UCSD-AML1 (cell line): ENCODE results near the gene DGCR8.

Experiments
- DNase-seq: peaks from one replicate; lab custom pipeline; 2025; ENCODE audit not compliant: unreplicated experiment; lab: John Stamatoyannopoulos, UW

Gene DGCR8

DNA sequence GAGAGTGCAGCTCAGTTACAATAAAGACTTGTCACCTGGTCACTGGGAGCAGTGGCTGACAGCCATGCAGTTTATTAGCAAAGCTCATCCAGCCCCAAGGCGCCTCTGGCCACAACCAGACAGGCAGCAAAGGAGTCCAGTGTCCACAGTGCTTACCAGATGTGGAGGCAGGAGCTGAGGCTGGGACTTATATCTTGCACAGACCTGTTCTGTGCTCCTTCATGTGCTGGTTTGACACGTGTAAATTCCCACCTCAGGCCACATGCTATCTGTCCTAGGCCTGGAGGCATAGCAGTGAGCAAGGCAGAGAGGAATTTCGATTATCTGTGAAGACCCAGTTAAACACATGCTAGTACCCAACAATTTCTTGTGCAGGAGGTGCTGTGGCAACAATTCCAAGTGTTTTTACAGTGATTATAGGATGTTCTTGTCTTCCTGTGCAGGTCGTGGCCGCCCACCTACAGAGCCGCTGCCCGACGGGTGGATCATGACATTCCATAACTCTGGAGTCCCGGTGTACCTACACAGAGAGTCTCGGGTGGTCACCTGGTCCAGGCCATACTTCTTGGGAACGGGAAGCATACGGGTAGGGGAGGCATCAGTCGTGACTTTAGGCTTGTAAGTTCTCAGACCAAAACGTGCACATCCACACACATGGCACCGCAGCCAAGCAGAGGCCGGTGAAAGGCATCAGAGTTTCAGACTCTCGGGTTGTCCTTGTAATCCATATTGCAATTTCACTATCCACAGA lies 9.4 kb downstream of the DGCR8 start:
- DNase-seq = no peak

DNA sequence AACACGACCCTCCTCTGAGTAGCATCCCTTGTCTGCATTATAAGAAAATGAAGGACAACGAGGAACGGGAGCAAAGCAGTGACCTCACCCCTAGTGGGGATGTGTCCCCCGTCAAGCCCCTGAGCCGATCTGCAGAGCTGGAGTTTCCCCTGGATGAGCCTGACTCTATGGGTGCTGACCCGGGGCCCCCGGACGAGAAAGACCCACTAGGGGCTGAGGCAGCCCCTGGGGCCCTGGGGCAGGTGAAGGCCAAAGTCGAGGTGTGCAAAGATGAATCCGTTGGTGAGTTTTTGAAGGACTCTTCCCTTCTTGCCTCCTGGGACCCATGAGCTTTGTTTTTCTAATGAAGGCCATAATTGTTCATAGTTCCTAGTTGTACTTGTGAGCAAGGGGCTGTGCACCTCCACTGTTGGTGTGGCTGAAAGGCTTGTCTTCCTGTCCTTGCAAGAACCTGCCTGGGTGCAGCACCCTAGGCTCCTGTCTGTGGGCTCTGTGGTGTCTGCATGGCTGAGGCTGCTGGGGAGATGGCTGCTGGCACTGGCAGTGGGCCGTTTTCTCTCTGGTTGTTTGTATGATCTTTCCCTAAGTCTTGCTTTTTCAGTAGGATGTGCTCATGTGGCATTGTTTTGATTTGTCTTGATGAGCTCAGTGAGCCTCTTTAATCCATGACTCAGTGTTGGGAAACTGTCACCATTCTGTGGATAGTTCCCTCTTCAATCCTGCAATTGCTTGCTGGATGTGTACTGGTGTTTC lies 10.1 kb downstream of the DGCR8 start:
- no peak for DNase-seq

DNA sequence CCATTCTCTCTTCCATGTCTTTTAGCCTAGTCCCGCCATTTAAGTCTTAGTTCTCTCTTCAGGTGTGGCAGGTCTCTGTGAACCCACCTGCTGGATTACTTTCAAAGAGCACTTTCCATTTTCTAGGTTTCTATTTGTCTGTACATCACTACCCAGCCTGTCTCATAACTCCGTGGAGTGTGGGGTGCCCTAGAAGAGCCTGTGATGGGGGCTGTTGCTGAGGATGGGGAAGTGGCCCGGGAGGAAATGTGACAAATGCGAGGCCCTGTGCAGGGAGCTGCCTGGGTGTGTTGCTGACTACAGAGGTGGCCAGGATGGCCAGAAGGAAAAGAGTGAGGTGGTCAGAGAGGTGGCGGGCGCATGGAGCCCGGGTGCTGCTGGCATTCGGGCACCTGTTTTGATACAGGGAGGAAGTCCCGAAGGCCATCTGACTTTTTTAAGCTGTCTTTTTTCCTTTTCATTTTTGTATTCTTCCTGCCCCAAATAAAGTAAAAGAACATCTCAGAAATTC lies 10.7 kb downstream of the DGCR8 start:
- no peak for DNase-seq

DNA sequence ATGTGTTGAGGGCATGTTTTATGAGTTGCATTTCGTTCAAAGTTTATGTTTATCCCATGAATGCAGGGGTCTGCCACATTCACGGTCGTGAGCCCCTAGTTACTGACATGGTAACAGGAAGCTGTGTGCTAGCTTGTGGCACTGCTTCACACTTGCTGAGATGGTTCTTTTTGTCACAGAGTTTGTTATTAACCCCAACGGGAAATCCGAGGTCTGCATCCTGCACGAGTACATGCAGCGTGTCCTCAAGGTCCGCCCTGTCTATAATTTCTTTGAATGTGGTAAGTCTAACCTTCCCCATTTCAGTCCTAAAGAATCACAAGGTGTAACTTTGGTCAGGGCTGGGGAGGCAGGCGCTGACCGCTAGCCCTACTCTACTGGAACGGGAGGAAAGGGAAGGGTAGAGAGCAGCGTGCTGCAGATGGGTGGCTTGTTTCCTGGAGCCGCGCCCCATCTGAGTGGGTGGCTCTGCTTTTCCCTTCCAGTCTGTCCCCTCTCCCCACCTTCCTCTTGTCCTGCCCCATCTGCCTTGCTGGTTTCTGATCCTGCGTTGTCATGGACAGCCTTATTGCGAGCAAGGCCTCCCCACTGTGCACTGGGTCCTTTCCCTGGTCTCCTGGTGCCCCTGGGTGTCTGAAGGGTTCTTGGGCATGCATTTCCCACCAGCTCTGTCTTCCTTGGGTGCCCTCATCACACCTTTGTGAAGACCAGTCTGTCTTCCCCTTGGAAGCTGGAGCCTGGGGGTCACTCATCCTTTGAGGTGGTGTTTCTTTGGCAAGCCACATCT lies 11.8 kb downstream of the DGCR8 start:
- no peak for DNase-seq

DNA sequence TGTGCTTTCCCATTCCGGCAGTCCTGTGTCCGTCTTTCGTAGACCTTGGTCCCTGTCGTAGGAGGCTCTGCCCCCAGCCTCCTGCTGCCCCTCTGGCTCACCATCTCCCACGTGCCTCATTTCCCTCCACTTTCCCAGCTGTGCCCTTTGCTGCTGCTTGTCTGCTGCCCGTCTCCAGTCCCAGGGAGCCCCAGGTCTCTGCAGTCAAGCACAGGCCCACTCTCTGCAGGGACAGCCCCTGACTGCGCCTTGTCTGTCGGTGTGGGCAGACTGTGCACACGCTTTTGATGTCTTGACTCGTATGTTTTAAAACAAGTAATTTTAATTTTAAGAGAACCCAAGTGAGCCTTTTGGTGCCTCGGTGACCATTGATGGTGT lies 12.4 kb downstream of the DGCR8 start:
- no peak for DNase-seq

DNA sequence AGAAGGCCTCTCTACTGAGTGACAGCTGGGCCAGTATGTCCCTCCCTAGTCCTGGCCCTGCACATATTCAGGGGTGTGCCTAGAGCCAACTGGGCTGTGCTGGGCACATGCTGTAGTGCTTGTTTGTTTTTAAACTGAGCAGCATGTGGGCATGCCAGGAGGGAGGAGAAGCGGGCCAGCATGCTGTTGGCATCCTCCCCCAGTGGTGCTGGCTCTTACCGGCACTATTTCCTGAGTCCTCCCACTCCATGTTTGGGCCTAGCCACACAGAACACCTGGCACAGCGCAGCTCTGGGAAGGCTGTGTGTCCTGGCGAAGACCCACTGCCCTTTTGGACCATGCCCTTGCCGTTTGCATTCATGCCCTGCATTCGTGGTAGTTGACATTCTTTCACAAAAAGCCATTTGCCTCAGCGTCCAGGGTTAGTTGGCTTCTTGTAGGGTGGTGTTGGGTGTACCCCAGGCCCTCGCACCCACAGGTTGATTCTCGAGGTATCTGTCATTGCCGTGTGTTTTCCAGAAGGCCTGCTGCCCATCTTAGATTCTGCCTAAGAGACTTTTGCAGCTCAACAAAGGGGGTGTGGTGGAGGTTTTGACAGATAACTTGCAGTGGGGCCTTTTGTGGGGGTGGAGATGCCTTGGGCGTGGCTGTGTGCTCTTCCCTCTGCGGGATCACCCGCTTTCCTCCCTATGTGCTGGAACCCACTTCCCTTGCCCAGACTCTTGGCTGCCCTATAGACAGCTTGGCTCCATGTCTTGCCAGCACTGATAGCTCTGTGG lies 13.6 kb downstream of the DGCR8 start:
- no peak for DNase-seq

DNA sequence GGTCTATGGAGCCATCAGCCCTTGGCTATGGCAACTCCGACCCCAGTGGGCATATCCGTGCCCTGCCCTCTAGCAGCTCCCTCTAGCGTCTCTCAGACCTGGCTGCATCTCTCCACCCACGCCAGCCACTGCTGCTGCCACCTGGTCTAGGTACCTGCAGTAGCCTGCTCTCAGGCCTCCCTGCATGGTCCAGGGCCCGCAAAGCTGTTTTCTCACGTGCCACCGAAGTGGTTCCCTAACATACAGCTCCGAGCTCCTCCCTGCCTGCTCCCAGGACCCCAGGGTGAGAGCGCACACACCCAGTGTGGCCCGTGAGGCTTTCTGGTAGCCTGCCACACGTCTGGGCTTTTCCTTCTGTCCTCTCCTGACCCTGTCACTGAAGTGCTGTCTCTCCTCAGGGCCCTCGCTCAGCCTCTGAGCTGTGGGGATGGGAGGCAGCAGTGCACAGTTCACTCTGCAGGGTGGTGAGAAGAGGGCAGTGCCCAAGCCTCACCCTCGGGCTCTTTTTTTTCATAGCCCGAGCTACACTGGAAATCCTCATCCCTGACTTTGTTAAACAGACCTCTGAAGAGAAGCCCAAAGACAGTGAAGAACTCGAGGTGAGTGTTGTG lies 14.3 kb downstream of the DGCR8 start:
- DNase-seq = no peak

DNA sequence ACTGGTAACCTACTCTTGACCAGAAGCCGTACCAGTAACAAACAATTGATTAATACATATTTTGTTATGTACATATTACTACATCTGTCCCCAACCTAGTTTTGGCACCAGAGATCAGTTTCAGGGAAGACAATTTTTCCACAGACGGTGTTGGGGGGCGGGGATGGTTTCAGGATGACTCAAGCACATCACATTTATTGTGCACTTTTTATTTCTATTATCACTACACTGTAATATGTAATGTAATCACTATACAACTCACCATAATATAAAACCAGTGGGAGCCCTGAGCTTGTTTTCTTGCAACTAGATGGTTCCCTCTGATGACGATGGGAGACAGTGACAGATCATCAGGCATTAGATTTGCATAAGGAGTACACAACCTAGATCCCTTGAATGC lies 15.5 kb downstream of the DGCR8 start:
- DNase-seq = no peak

DNA sequence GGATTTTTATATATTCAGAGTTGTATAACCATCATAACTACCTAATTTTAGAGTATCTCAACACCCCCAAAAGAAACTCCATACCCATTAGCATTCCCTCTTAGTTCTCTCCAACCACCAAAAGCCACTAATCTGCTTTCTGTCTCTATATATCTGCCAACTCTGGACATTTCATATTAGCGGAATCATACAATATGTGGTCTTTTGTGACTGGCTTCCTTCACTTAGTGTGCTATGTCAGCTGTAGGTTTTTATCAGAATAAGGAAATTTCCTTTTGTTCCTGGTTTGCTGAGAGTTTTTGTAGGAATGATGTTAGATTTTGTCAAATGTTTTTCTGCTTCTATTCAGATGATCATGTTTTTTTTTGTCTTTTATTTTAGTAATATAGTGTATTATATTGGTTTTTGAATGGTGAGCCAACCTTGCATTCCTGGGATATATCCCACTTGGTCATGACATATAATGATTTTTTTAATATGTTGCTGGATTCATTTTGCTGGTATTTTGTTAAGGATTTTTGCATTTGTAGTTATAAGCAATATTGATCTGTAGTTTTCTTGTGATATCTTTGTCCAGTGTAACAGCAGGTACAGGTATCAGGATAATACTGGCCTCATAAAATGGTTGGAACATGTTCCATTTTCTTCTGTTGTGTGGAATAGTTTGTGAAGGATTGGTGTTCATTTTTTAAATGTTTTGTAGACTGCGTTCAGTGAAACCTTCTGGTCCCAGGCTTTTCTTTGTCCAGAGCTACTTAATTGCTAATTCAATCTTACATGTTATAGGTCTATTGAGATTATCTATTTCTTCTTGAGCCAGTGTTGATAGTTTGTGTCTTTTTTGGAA lies 16.8 kb downstream of the DGCR8 start:
- DNase-seq = no peak

DNA sequence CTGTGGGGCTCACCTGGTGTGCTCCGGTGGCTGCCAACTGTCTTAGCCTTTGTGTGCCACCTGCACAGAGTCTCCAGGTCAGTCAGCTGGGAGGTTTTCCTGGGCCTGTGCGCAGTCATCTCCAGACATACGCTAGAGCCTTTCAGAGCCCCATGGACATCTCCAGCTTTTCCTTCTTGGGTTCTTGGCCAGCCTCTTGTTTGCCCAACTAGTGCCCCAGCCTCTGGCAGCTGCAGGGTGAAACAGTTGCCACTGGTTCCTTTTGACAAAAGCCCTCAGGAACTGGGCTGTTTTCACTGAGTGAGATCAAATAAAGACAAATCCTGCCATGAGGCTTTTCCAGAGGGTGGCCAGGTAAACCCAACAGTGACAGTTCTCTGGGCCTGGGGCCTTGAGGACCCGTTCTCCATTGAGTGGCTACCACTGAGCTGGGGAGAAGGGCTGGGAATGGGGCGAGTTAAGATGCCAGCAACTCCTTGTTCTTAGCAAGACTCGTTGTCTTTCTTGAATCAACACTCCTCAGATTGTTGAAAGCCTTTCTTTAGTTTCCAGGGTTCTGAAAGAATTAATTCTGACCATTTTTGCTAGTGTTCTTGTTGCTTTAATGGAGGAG lies 19.2 kb downstream of the DGCR8 start:
- DNase-seq = no peak

DNA sequence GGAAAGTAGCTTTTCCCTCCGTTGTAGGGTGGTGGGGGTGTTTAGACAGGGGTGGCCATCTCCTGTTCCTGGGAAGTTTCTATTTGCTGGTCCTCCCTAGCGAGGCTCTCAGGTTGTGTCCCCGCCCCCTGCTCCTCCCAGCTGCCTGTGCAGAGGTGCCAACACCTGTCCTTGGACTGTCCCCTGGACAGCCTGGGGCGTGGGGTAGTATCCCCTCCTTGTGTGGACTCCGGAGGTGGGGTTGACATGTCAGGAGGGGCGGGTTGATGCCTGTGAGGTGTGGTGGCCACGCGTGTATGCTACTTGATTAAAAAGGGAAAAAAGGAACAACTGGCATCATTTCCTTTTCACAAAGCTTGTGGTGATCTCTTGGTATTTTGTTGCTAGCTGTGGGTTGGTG lies 21.6 kb downstream of the DGCR8 start:
- DNase-seq = no peak

DNA sequence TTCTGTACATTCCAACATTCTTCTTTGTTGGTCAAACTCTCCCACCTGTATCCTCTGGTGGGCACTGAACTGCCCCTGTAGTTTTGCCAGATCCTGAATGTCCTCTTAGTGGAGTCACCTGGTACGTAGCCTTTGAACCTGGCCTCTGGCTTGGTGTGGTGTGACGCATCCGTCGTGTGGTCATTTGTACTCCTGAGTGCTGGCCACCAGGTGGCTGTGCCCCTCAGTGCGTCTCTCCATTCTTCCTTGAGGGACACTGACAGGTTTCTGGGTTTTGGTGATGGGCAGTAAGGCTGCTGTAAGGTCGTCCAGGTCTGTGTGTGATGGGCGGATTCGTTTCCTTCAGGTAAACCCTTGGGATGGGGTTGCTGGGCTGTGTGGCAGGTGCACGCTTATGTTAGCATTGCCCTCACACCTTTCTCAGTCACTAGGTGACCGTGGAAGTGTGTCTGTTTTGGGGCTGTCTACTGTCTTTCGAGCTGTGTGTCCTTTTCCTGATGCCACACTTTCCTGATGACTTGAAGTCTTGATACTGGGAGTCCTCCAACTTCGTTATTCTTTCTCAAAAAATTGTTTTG lies 22.3 kb downstream of the DGCR8 start:
- DNase-seq = no peak

DNA sequence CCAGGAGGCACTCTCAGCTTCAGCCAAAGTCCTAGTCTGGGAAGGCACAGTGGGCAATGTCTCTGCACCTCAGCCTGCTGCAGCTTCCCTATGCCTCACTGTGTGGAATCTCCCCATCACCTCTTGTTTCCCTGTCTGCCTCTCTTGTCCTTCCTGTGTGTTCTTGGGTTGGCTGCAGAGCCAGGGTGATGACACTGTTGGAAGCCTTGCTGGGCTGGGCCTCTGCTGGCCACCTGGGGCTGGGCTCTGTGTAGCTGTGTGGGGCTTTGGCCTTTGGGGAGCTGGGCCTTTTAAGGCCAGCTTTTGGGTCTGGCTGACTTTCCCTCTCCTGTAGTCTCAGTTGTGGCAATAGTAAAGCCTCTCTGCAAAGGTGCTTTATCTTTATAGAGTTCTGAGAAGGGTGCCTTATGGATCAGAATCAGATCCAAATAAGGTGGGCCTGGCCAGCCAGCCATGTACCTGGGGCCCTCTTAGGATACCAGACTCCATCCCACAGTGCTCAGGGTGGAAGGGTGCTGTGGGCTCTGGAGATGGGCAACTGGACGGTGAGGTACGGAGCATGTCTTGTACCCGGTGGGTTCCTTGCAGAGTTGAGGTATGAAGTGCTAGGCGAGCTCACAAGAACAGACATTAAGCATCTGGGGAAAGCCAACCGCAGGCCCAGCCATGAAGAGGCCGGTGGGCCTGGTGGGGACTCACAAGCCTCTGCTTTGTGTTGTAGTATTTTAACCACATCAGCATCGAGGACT lies 25.6 kb downstream of the DGCR8 start:
- no peak for DNase-seq

DNA sequence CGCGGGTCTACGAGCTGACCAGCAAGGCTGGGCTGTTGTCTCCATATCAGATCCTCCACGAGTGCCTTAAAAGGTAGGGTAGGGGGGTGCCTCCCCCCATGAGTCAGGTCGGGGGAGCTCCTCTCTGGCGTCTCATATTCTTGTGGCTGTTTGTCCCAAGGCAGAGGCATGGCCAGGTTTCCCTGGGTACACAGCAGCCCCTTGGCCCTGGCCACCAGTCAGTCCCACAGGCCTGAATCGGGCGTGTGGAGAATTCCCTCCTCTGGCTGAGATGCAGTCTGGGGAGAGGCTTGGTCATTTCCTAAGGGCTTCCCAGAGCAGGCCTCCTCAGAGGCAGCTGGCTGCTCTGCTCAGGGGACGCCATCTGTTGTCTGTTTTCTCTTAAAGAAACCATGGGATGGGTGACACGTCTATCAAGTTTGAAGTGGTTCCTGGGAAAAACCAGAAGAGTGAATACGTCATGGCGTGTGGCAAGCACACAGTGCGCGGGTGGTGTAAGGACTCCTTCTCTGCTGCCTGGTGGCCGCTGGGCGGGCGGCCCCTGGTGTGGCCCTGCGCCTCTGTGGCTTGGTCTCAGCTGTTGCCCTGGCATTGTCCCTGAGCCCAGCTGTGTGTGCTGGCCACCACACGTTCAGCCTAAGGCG lies 26.3 kb downstream of the DGCR8 start:
- no peak for DNase-seq

DNA sequence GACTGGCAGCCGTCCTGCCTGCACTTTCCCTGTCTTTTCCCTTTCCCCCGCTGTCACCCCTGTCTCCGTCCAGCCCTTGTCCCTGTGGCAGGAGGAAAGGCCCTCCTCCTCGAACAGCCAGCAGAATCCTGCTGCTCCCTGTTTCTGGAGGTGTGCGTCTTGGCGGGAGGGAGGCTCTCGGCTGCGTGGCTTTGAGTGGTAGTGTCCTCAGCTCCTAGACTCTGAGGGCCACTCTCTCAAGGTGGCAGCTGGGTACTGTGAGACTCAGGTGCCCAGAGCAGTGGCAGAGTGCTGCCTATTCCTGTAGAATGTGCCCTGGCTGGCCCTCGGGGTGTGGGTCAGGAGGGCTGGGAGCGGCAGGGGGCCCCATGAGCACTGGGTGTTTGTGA lies 26.8 kb downstream of the DGCR8 start:
- no peak for DNase-seq

DNA sequence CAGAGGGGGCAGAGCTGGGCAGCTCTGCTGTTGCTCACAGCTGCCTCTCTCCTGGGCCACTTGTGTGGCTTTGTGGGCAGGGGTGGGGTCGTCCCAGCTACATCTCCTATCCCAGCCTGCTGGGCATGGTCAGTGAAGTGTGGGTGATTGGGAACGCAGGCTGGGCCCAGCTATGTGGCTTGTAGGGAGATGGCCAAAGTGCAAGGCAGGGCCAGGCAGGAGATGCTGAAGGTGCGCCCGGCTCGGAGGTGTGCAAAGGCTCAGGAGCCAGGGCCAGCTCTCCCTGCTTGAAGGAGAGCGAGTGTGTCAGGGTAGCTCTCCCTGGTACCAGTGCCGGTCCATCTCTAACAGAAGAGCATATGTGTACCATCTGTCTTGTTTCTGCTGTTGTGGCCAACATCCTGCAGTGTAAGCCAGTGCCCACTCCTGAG lies 27.4 kb downstream of the DGCR8 start:
- DNase-seq = no peak

DNA sequence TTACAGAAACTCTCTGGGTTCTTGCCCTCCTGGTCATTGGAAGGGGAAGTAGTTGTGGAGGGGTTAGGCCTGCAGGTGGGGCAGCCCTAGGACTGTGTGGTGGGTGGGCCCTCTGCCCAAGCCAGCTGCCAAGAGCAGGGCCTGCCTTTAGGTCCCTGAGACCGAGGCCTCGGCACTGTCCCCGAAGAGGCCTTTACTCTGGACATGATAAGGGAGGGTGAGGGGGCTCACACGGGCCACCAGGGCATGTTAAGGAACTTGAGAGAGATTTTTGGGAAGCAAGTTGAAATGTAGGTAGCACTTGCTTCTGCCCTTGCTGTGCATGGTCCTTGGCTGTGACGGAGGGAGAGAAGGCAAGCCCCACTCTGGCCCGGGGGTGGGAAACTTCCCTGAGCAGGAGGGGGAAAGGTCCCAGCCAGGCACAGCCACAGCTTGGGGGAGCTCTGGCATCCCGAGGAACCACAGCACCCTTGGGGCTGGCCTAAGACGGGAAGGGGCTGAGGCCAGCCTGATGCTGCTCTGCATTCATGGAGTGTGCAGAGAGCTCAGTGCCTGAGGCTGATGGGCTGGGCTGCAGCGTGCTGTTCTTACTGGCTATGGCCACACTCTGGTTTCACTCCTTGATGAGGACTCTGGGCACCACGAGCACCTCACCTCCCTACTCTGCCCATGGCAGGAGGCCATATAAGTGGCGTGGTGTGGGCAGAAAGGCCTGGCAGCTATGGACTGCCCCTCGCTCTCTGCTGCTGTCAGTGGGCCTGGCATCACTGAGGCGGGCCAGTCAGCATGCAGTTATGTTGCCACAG lies 28.1 kb downstream of the DGCR8 start:
- DNase-seq = no peak
